ENCODE data around the gene MITD1.
"Not testable (repeated sequence)": the region's sequence is repeated elsewhere in the genome, so short reads cannot be mapped to it uniquely, and the experiment has no call there.

MITD1 gene

DNA sequence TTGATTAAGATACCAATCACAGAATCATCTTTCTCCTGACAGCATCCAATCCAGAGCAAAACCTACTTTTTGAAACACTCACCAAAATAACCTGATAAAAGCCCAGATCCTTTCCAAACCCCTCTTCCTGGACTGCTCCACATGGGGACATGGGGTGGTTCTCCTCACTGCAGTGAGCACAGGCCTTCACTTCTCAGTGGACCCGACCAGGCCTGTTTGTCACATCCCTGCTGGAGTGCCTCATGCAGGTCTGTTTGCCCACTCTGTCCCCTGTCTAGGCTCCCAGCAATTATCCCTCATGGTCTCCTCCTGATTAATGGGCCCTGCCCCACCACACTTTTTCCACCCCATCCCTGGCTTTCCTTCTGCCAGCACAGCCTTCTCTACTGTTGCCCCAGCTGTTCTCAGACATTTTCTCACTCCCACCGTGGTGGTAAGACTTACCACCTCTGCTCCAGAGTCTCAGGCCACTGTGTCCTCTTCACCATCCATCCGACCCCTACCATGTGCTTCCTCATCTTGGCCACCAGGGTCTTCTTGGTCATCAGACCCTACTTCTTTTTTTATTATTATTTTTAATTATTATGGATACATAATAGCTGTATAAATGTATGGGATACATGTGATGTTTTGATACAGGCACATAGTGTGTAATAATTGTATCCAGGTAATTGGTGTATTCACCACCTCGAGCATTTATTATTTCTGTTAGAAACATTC lies 21.3 kb upstream of the MITD1 start:
- Histone ChIP-seq H4K20me1 (ENCODE audit: insufficient read depth) (no peaks in the 10 kb centered on the region), H3K4me2 (no peak overlapping the region), H3K9ac (no peak overlapping the region), H3K79me2 (ENCODE audit: insufficient read depth, low read depth) (no peaks in the 10 kb centered on the region), H2AFZ (ENCODE audit: low read depth) (no peak overlapping the region), H3K4me1 (ENCODE audit: low read depth, poor library complexity, severe bottlenecking) (no peaks in the 10 kb centered on the region), H3K4me3 (IDR thresholded peaks at IDR 0.05; ENCODE audit: insufficient read depth, low read depth, low read length) (no peak overlapping the region), H3K27ac (no peak overlapping the region), H3K27me3 (ENCODE audit: insufficient read depth, low read depth) (no peaks in the 10 kb centered on the region), H3K36me3 (ENCODE audit: insufficient read depth) (no peaks in the 10 kb centered on the region)
- TF ChIP-seq CTCF (conservative IDR thresholded peaks at IDR 0.05; ENCODE audit: low read depth, low read length) = no peak; the same call in 1 of the 2 replicates

DNA sequence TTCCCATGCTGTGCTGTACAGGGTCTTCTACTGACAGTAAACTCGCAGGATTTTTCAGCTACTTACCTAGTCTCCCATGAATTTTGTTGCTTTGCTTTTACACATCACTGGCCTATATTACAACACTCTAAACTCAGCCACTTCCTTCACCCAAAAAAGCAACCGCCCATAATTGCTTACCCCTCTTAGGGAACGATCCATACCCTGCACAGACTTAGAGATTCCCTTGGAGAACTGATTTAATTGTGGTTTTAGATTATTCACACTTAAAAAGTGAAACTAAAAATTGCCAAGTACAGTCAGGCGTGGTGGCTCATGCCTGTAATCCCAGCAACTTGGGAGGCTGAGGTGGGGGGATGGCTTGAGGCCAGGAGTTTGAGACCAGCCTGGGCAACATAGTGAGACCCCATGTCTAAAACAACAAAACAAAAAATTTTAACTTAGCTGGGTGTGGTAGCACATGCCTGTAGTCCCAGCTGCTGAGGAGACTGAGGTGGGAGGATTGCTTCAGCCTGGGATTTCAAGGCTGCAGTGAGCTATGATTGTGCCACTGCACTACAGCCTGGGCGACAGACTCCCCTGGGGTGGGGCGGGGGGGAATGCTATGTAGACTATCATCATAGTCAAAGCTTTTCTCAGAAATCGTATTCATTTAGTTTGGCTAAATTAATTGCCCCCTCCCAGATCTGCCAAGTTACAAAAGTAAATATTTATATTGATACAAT lies 19.4 kb upstream of the MITD1 start:
- Histone ChIP-seq H3K9ac (no peak overlapping the region), H3K4me3 (IDR thresholded peaks at IDR 0.05; ENCODE audit: insufficient read depth, low read depth, low read length) (no peak overlapping the region), H2AFZ (ENCODE audit: low read depth) (no peak overlapping the region), H3K27me3 (ENCODE audit: insufficient read depth, low read depth) (no peaks in the 10 kb centered on the region), H3K79me2 (ENCODE audit: insufficient read depth, low read depth) (no peaks in the 10 kb centered on the region), H4K20me1 (ENCODE audit: insufficient read depth) (no peaks in the 10 kb centered on the region), H3K36me3 (ENCODE audit: insufficient read depth) (0 out of 2 replicates have a peak, but pooled peaks cover 2% of the 10 kb centered on the region), H3K4me2 (no peak overlapping the region), H3K27ac (no peak overlapping the region), H3K4me1 (ENCODE audit: low read depth, poor library complexity, severe bottlenecking) (no peaks in the 10 kb centered on the region)
- TF ChIP-seq CTCF (conservative IDR thresholded peaks at IDR 0.05; ENCODE audit: low read depth, low read length) = no peak

DNA sequence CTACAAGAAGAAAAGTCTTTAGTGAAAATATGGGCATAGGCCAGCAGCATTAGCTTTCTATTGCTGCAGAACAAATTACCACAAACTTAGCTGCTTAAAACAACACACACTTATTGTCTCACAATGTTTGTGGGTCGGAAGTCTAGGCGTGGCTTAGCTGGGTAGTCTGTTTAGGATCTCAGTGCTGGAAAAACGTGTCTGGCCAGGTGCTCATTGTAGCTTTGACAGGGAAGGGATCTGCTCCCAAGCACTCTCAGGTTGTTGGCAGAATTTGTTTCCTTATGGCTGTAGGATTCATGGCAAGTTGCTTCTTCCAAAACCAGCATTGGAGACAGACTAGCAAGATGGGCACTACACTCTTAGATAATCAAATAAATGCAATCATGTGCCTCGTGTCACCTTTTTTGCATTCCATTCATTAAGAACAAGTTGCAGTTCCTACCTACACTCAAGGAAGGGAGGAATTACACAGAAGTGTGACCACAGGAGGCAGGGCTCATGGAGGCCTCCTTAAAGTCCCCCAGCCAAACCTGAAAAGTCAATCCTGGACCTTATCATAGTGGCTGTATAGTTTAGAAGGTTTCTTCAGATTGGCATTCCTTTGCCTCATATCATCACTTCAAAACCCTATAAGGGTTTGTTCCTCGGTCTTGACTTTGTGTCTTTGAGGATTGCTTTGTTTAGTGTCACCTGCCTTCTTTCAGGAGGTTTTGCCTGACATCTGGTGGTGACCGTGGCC lies 17.4 kb upstream of the MITD1 start:
- Histone ChIP-seq H3K27me3 (ENCODE audit: insufficient read depth, low read depth) (no peaks in the 10 kb centered on the region), H3K27ac (no peak overlapping the region), H4K20me1 (ENCODE audit: insufficient read depth) (no peaks in the 10 kb centered on the region), H3K79me2 (ENCODE audit: insufficient read depth, low read depth) (no peaks in the 10 kb centered on the region), H3K36me3 (ENCODE audit: insufficient read depth) (0 out of 2 replicates have a peak, but pooled peaks cover 2% of the 10 kb centered on the region), H3K9ac (no peak overlapping the region), H2AFZ (ENCODE audit: low read depth) (no peak overlapping the region), H3K4me3 (IDR thresholded peaks at IDR 0.05; ENCODE audit: insufficient read depth, low read depth, low read length) (no peak overlapping the region), H3K4me2 (no peak overlapping the region), H3K4me1 (ENCODE audit: low read depth, poor library complexity, severe bottlenecking) (no peaks in the 10 kb centered on the region)
- TF ChIP-seq CTCF (conservative IDR thresholded peaks at IDR 0.05; ENCODE audit: low read depth, low read length) = no peak

DNA sequence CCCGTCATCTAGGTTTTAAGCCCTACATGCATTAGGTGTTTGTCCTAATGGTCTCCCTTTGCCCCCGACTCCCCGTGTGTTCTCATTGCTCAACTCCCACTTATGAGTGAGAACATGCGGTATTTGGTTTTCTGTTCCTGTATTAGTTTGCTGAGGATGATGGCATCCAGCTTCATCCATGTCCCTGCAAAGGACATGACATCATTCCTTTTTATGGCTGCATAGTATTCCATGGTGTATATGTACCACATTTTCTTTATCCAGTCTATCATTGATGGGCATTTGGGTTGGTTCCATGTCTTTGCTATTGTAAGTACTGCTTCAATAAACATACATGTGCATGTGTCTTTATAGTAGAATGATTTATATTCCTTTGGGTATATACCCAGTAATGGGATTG lies 11.5 kb upstream of the MITD1 start:
- H3K9ac ChIP-seq; H3K4me3 ChIP-seq (IDR thresholded peaks at IDR 0.05; ENCODE audit: insufficient read depth, low read depth, low read length); H3K36me3 ChIP-seq (ENCODE audit: insufficient read depth); H2AFZ ChIP-seq (ENCODE audit: low read depth); H3K79me2 ChIP-seq (ENCODE audit: insufficient read depth, low read depth); H3K27ac ChIP-seq; H3K4me2 ChIP-seq; H4K20me1 ChIP-seq (ENCODE audit: insufficient read depth); H3K27me3 ChIP-seq (ENCODE audit: insufficient read depth, low read depth); H3K4me1 ChIP-seq (ENCODE audit: low read depth, poor library complexity, severe bottlenecking): not testable (repeated sequence)
